ENCODE data around the gene MTHFSD. TPM values are rescaled to one million over a fixed set of nuclear protein-coding genes. Genes with fewer than 3 reads are reported as not detected.

The MTHFSD gene
- total RNA-seq, 1 experiment from 2014 or later, result 15.7 TPM

- CTCF ChIA-PET, result interaction anchor here (1.3 to 1.9 kb wide), 3 partner anchors 267 to 500 kb away, joined by 3 to 7 read pairs (median 5); no protein-coding TSS in a partner anchor
- POLR2A ChIA-PET, result no interaction called here
- DNase-seq (ENCODE audit: low spot score), result peak; percentile 75
These were observed 35.3 kb downstream of the MTHFSD start for GRCh38 chr16:86519649-86520316.

GRCh38 chr16:86519007-86519648, 35.9 kb downstream of the MTHFSD start:
- Mint-ChIP-seq H3K36me3 (peaks cover 4% of the 10 kb centered on the region), H3K4me3 (no peak overlapping the region), H3K4me1 (peaks cover 14% of the 10 kb centered on the region), H3K27me3 (ENCODE audit: low read depth) (peaks cover 72% of the 10 kb centered on the region), H3K27ac (no peak overlapping the region), H3K9me3 (no peaks in the 10 kb centered on the region)
- ATAC-seq (no peak), DNase-seq (ENCODE audit: low spot score) (no peak)
- ChIA-PET CTCF (interaction anchor here (1.5 to 3.6 kb wide), 5 partner anchors 9 to 469 kb away, joined by 3 to 64 read pairs (median 18); no protein-coding TSS in a partner anchor), POLR2A (no interaction called here)
- TF ChIP-seq, protein P1, sequence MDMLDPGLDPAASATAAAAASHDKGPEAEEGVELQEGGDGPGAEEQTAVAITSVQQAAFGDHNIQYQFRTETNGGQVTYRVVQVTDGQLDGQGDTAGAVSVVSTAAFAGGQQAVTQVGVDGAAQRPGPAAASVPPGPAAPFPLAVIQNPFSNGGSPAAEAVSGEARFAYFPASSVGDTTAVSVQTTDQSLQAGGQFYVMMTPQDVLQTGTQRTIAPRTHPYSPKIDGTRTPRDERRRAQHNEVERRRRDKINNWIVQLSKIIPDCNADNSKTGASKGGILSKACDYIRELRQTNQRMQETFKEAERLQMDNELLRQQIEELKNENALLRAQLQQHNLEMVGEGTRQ (CRISPR knock-in tag; IDR thresholded peaks at IDR 0.05), result no peak
- TF ChIP-seq, protein P2, sequence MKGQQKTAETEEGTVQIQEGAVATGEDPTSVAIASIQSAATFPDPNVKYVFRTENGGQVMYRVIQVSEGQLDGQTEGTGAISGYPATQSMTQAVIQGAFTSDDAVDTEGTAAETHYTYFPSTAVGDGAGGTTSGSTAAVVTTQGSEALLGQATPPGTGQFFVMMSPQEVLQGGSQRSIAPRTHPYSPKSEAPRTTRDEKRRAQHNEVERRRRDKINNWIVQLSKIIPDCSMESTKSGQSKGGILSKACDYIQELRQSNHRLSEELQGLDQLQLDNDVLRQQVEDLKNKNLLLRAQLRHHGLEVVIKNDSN (CRISPR knock-in tag; IDR thresholded peaks at IDR 0.05), result no peak
- TF ChIP-seq RORB (CRISPR knock-in tag; IDR thresholded peaks at IDR 0.05) (no peak), ZNF671 (CRISPR knock-in tag; IDR thresholded peaks at IDR 0.05) (no peak), ATF6 (CRISPR knock-in tag; IDR thresholded peaks at IDR 0.05) (no peak), ZNF317 (CRISPR knock-in tag; IDR thresholded peaks at IDR 0.05; ENCODE audit: borderline replicate concordance, low read depth) (no peak), TEAD4 (CRISPR knock-in tag; IDR thresholded peaks at IDR 0.05) (no peak)
- TF ChIP-seq, protein P3, sequence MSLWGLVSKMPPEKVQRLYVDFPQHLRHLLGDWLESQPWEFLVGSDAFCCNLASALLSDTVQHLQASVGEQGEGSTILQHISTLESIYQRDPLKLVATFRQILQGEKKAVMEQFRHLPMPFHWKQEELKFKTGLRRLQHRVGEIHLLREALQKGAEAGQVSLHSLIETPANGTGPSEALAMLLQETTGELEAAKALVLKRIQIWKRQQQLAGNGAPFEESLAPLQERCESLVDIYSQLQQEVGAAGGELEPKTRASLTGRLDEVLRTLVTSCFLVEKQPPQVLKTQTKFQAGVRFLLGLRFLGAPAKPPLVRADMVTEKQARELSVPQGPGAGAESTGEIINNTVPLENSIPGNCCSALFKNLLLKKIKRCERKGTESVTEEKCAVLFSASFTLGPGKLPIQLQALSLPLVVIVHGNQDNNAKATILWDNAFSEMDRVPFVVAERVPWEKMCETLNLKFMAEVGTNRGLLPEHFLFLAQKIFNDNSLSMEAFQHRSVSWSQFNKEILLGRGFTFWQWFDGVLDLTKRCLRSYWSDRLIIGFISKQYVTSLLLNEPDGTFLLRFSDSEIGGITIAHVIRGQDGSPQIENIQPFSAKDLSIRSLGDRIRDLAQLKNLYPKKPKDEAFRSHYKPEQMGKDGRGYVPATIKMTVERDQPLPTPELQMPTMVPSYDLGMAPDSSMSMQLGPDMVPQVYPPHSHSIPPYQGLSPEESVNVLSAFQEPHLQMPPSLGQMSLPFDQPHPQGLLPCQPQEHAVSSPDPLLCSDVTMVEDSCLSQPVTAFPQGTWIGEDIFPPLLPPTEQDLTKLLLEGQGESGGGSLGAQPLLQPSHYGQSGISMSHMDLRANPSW (CRISPR knock-in tag; conservative IDR thresholded peaks at IDR 0.05; ENCODE audit: low read depth), result no peak

More at GRCh38 chr16:86519649-86520316, 35.3 kb downstream of the MTHFSD start:
- peaks cover 66% of the 10 kb centered on the region for H3K27me3 Mint-ChIP-seq (ENCODE audit: low read depth)
- no peaks in the 10 kb centered on the region for H3K9me3 Mint-ChIP-seq
- TF ChIP-seq, protein P4, sequence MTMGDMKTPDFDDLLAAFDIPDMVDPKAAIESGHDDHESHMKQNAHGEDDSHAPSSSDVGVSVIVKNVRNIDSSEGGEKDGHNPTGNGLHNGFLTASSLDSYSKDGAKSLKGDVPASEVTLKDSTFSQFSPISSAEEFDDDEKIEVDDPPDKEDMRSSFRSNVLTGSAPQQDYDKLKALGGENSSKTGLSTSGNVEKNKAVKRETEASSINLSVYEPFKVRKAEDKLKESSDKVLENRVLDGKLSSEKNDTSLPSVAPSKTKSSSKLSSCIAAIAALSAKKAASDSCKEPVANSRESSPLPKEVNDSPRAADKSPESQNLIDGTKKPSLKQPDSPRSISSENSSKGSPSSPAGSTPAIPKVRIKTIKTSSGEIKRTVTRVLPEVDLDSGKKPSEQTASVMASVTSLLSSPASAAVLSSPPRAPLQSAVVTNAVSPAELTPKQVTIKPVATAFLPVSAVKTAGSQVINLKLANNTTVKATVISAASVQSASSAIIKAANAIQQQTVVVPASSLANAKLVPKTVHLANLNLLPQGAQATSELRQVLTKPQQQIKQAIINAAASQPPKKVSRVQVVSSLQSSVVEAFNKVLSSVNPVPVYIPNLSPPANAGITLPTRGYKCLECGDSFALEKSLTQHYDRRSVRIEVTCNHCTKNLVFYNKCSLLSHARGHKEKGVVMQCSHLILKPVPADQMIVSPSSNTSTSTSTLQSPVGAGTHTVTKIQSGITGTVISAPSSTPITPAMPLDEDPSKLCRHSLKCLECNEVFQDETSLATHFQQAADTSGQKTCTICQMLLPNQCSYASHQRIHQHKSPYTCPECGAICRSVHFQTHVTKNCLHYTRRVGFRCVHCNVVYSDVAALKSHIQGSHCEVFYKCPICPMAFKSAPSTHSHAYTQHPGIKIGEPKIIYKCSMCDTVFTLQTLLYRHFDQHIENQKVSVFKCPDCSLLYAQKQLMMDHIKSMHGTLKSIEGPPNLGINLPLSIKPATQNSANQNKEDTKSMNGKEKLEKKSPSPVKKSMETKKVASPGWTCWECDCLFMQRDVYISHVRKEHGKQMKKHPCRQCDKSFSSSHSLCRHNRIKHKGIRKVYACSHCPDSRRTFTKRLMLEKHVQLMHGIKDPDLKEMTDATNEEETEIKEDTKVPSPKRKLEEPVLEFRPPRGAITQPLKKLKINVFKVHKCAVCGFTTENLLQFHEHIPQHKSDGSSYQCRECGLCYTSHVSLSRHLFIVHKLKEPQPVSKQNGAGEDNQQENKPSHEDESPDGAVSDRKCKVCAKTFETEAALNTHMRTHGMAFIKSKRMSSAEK (CRISPR knock-in tag; IDR thresholded peaks at IDR 0.05; ENCODE audit: borderline replicate concordance), result no peak
- TF ChIP-seq ELF4 (CRISPR knock-in tag; IDR thresholded peaks at IDR 0.05; ENCODE audit: low read depth) (no peak), GTF2I (CRISPR knock-in tag; conservative IDR thresholded peaks at IDR 0.05) (peak; percentile 81), KAT7 (CRISPR knock-in tag; IDR thresholded peaks at IDR 0.05; ENCODE audit: borderline replicate concordance) (0 out of 2 replicates have a peak, but pooled peaks have one; percentile 58), ZNF121 (CRISPR knock-in tag; IDR thresholded peaks at IDR 0.05) (0 out of 2 replicates have a peak, but pooled peaks have one; percentile 34), ATF2 (CRISPR knock-in tag; IDR thresholded peaks at IDR 0.05; ENCODE audit: borderline replicate concordance, low read depth) (no peak)
- TF ChIP-seq, protein P5, sequence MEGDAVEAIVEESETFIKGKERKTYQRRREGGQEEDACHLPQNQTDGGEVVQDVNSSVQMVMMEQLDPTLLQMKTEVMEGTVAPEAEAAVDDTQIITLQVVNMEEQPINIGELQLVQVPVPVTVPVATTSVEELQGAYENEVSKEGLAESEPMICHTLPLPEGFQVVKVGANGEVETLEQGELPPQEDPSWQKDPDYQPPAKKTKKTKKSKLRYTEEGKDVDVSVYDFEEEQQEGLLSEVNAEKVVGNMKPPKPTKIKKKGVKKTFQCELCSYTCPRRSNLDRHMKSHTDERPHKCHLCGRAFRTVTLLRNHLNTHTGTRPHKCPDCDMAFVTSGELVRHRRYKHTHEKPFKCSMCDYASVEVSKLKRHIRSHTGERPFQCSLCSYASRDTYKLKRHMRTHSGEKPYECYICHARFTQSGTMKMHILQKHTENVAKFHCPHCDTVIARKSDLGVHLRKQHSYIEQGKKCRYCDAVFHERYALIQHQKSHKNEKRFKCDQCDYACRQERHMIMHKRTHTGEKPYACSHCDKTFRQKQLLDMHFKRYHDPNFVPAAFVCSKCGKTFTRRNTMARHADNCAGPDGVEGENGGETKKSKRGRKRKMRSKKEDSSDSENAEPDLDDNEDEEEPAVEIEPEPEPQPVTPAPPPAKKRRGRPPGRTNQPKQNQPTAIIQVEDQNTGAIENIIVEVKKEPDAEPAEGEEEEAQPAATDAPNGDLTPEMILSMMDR (IDR thresholded peaks at IDR 0.05), result peak; percentile 89
- peak; percentile 32; the same call in 1 of the 2 replicates for ATAC-seq
- no peak overlapping the region for H3K4me3 Mint-ChIP-seq
- H3K4me1 Mint-ChIP-seq, result peaks cover 13% of the 10 kb centered on the region
- peaks cover 4% of the 10 kb centered on the region for H3K36me3 Mint-ChIP-seq
- no peak overlapping the region for H3K27ac Mint-ChIP-seq

Measured in WTC11 (cell line).